ENCODE measurements around the gene PLTP. TPM values are rescaled to one million over a fixed set of nuclear protein-coding genes. Genes with fewer than 3 reads are reported as not detected.
A peak's percentile ranks its signal among the peaks of the same experiment; 100 is the strongest.

PLTP gene, protein sequence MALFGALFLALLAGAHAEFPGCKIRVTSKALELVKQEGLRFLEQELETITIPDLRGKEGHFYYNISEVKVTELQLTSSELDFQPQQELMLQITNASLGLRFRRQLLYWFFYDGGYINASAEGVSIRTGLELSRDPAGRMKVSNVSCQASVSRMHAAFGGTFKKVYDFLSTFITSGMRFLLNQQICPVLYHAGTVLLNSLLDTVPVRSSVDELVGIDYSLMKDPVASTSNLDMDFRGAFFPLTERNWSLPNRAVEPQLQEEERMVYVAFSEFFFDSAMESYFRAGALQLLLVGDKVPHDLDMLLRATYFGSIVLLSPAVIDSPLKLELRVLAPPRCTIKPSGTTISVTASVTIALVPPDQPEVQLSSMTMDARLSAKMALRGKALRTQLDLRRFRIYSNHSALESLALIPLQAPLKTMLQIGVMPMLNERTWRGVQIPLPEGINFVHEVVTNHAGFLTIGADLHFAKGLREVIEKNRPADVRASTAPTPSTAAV
- 0.20 and 0.37 TPM in 2 replicates for total RNA-seq (2022)
- Bru-seq, nascent RNA, result percentile 13 among the genes with signal in this experiment
- BruChase-seq, experiment 1, labeled RNA remaining after a 6-hour chase, result percentile 12 among the genes with signal in this experiment
- BruChase-seq, experiment 2, labeled RNA remaining after a 2-hour chase, result percentile 12 among the genes with signal in this experiment
- long read RNA-seq, result 0 reads

DNA sequence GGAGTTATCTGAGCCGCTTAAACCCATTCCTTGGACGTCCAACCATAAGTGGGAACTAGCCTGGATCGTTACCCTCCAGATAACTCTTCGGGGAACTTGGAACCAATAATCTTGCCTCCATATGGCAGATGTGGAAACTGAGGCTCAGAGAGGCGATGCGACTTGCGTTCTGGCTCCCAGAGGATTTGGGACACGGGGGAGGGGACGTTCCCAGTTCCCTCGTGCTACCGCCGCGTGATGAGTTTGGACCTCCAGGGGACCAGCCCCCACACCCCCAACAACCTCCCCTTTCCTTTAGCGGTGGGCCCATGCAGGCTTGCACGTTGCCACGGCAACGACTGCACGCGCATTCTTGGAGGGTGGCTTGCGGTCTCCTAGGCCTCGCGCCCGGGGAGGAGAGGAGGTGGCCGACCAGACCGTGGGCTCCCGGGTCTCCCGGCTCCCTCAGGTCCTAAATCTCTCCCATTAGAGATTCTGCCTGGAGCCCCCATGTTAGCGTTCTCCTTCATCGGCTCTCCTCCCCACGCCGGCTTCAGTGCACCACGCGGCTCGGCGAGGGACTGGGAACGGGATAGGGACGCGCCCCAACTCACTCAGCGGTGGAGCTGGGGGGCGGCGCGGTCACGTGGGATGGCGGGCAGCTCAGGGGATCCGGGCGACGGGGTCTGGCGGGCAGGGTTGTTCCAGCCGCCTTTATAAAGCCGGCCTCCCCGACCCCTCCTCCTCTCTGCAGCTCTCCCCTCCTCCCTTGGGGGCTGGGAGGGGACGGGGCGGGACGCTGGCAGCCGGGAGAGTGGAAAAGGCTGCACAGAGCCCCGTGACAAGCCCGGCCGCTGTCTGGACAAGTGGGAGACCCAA is at the start of gene PLTP:
TSS of gene PLTP (minus strand) at position 670 of the 858 bp plus-strand sequence. CDS start 703 bp downstream, outside the sequence.
- Mint-ChIP-seq H3K4me1 (ENCODE audit: insufficient read depth, unreplicated experiment) (peaks cover 6% of the 10 kb centered on the region), H3K27me3 (ENCODE audit: insufficient read depth, unreplicated experiment) (peaks cover 13% of the 10 kb centered on the region), H3K9me3 (ENCODE audit: unreplicated experiment) (no peaks in the 10 kb centered on the region), H3K27ac (ENCODE audit: low read depth, unreplicated experiment) (no peak within 1 kb of the TSS), H3K36me3 (ENCODE audit: insufficient read depth, unreplicated experiment) (no peaks in the 10 kb centered on the region), H3K4me3 (ENCODE audit: unreplicated experiment) (no peak within 1 kb of the TSS)
- no TSS peak for BruUV-seq (replicated peaks)
- POLR2A ChIA-PET, result interaction anchor here (0.7 to 2.1 kb wide), 2 partner anchors 8 to 16 kb away, joined by 4 to 6 read pairs; no protein-coding TSS in a partner anchor
- CTCF ChIA-PET, result no interaction called here
- DNase-seq (ENCODE audit: unreplicated experiment), result no peak
- TF ChIP-seq, protein P1, sequence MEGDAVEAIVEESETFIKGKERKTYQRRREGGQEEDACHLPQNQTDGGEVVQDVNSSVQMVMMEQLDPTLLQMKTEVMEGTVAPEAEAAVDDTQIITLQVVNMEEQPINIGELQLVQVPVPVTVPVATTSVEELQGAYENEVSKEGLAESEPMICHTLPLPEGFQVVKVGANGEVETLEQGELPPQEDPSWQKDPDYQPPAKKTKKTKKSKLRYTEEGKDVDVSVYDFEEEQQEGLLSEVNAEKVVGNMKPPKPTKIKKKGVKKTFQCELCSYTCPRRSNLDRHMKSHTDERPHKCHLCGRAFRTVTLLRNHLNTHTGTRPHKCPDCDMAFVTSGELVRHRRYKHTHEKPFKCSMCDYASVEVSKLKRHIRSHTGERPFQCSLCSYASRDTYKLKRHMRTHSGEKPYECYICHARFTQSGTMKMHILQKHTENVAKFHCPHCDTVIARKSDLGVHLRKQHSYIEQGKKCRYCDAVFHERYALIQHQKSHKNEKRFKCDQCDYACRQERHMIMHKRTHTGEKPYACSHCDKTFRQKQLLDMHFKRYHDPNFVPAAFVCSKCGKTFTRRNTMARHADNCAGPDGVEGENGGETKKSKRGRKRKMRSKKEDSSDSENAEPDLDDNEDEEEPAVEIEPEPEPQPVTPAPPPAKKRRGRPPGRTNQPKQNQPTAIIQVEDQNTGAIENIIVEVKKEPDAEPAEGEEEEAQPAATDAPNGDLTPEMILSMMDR (IDR thresholded peaks at IDR 0.05; ENCODE audit: unreplicated experiment), result no peak
- intact Hi-C loops (cut with micrococcal nuclease), result no loop called here

DNA sequence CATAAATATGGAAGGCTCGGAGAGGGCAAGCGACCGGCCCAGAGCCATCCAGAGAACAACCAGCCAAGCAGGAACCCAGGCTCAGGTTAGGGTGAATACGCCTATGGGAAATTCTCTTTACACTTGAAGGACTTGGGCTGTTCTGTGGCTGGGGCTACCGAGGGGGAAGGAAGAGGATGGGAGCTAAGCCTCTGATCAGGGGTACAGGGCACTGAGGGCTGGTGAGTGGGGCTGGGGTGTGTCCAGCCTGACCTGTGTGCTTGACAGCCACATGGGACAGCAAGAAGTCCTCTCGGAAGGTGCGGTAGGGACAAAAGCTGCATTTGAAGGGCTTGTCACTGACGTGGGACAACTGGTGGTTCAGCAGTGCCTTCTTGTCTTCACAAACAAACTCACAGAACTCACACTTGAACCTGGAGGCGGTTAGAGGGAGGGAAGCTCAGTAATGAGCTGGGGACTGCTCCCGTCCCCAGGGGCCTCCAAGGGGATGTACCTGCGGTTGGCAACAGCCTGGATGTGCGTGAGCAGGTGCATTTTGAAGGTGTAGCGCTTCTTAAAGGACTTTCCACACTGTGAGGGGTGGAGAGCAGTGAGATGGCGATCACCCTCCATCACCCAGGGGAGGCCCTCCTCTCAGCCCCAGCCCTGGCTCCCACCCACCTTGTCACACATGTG is 48.1 kb upstream of the PLTP start:
- Mint-ChIP-seq H3K4me1 (ENCODE audit: insufficient read depth, unreplicated experiment) (no peaks in the 10 kb centered on the region), H3K4me3 (ENCODE audit: unreplicated experiment) (no peak overlapping the region), H3K9me3 (ENCODE audit: unreplicated experiment) (no peaks in the 10 kb centered on the region), H3K27me3 (ENCODE audit: insufficient read depth, unreplicated experiment) (no peaks in the 10 kb centered on the region), H3K36me3 (ENCODE audit: insufficient read depth, unreplicated experiment) (peaks cover 75% of the 10 kb centered on the region), H3K27ac (ENCODE audit: low read depth, unreplicated experiment) (no peak overlapping the region)
- BruUV-seq (replicated peaks), result no TSS peak
- ChIA-PET POLR2A (interaction anchor here (1.1 to 4.8 kb wide), 4 partner anchors 7 to 26 kb away, joined by 3 to 29 read pairs (median 12); partner anchors contain the start of genes PCIF1 and ZNF335), CTCF (interaction anchor here (0.5 to 6.5 kb wide), 6 partner anchors 9 to 185 kb away, joined by 3 to 76 read pairs (median 7); partner anchors contain the start of genes CTSA and NEURL2)
- TF ChIP-seq, protein P1 (IDR thresholded peaks at IDR 0.05; ENCODE audit: unreplicated experiment), result no peak
- intact Hi-C loops (cut with micrococcal nuclease), result no loop called here
- no peak for DNase-seq (ENCODE audit: unreplicated experiment)

DNA sequence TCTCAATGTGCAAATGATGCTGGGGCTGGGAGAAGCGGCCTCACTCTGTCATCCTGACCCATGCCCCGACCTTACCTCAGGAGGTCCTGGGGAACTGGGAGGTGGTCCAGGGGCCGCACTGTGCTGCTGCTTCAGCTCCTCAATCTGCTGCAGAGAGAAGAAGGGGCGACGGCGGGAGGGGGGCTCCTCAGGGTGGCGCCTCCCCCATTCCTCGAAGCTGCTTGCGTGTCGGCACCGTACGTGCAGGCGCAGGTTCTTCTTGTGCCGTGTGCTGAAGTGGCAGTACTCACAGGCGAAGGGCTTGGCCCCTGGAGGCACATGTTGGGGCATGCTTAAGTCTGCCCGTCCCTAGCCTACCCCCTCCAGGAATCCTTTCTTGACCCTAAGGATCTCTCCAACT is 47.2 kb upstream of the PLTP start:
- H3K9me3 Mint-ChIP-seq (ENCODE audit: unreplicated experiment), result no peaks in the 10 kb centered on the region

More for the DNA sequence above, 47.2 kb upstream of the PLTP start:
- no peak for DNase-seq (ENCODE audit: unreplicated experiment)
- no peak overlapping the region for H3K4me3 Mint-ChIP-seq (ENCODE audit: unreplicated experiment)
- ChIA-PET CTCF (interaction anchor here (2.0 to 6.1 kb wide), 2 partner anchors 10 to 160 kb away, joined by 10 to 76 read pairs; no protein-coding TSS in a partner anchor), POLR2A (interaction anchor here (0.7 to 3.4 kb wide), 8 partner anchors 9 to 125 kb away, joined by 3 to 29 read pairs (median 4); partner anchors contain the start of genes CTSA, NEURL2, SNX21 and ZNF335)
- H3K4me1 Mint-ChIP-seq (ENCODE audit: insufficient read depth, unreplicated experiment), result no peaks in the 10 kb centered on the region
- no TSS peak for BruUV-seq (replicated peaks)
- TF ChIP-seq, protein P1 (IDR thresholded peaks at IDR 0.05; ENCODE audit: unreplicated experiment), result no peak
- no peaks in the 10 kb centered on the region for H3K27me3 Mint-ChIP-seq (ENCODE audit: insufficient read depth, unreplicated experiment)
- H3K36me3 Mint-ChIP-seq (ENCODE audit: insufficient read depth, unreplicated experiment), result peaks cover 68% of the 10 kb centered on the region
- no peak overlapping the region for H3K27ac Mint-ChIP-seq (ENCODE audit: low read depth, unreplicated experiment)
- intact Hi-C loops (cut with micrococcal nuclease), result no loop called here
